ENCODE measurements around the gene WDR20.

GRCh38 chr14:102150744-102151143 is 11.0 kb downstream of the WDR20 start:
- TF ChIP-seq CTCF (IDR thresholded peaks at IDR 0.05; ENCODE audit: borderline replicate concordance, extremely low read depth, low read length, poor library complexity, severe bottlenecking), result no peak
- no peak for TF ChIP-seq EZH2 (IDR thresholded peaks at IDR 0.05; ENCODE audit: borderline replicate concordance, low read depth, low read length, severe bottlenecking)
